Stimulated activated naive B cell treated with anti-CD40 and anti-IgM and Interleukin-4, amounts not matched to agents 10 μg/mL and 1 μg/mL and 100 μg/mL, for 72 hours (primary cell): ENCODE measurements around the gene MRPL45.

ENCODE experiments used
- ATAC-seq, 2 donors: fragments of 150-1000 bp; cut with Tn5 transposase; replicated peaks; 2 replicates each; pipeline ENCODE4 v1.10.0; 2021; ENCODE audit warnings: moderate library complexity in 1 of 2
- DNase-seq: peaks from one replicate; pipeline ENCODE4 v3.0.0; 2021
- H3K27ac Mint-ChIP-seq: one replicate; pipeline ENCODE4 v1.8.0; 2022; ENCODE audit warnings: mild to moderate bottlenecking, mixed read lengths
- H3K27me3 Mint-ChIP-seq, 2 donors: one replicate each; pipeline ENCODE4 v1.8.0; 2022; ENCODE audit warnings: mixed read lengths in 2 of 2
- H3K36me3 Mint-ChIP-seq, 2 donors: one replicate each; pipeline ENCODE4 v1.8.0; 2022; ENCODE audit warnings: mixed read lengths in 2 of 2, mild to moderate bottlenecking in 1 of 2
- H3K4me1 Mint-ChIP-seq, 2 donors: one replicate each; pipeline ENCODE4 v1.8.0; 2022; ENCODE audit warnings: mixed read lengths in 2 of 2, mild to moderate bottlenecking in 1 of 2
- H3K4me3 Mint-ChIP-seq, 2 donors: one replicate each; pipeline ENCODE4 v1.8.0; 2022; ENCODE audit warnings: mild to moderate bottlenecking in 2 of 2, mixed read lengths in 2 of 2, moderate library complexity in 1 of 2
- H3K9me3 Mint-ChIP-seq, 2 donors: one replicate each; pipeline ENCODE4 v1.8.0; 2022; ENCODE audit warnings: mixed read lengths in 2 of 2, mild to moderate bottlenecking in 1 of 2

MRPL45 gene

GRCh38 chr17:38330941-38331411, 34.0 kb downstream of the MRPL45 start:
- Mint-ChIP-seq H3K27ac (no peak overlapping the region), H3K27me3 (peaks cover 29 to 30% of the 10 kb centered on the region in 2 donors), H3K36me3 (peaks cover 0 to 4% of the 10 kb centered on the region in 2 donors), H3K9me3 (no peaks in the 10 kb centered on the region), H3K4me3 (no peak overlapping the region), H3K4me1 (peaks cover 6 to 9% of the 10 kb centered on the region in 2 donors)
- no peak for ATAC-seq
- no peak for DNase-seq

GRCh38 chr17:38332735-38333134, 35.8 kb downstream of the MRPL45 start:
- H3K9me3 Mint-ChIP-seq = no peaks in the 10 kb centered on the region
- ATAC-seq = no peak

GRCh38 chr17:38333635-38334295, 36.8 kb downstream of the MRPL45 start:
- DNase-seq = no peak
- Mint-ChIP-seq H3K27me3 (peaks cover 22 to 25% of the 10 kb centered on the region in 2 donors), H3K36me3 (no peaks in the 10 kb centered on the region), H3K4me3 (no peak overlapping the region), H3K27ac (no peak overlapping the region), H3K4me1 (no peaks in the 10 kb centered on the region), H3K9me3 (no peaks in the 10 kb centered on the region)
- ATAC-seq = peak; percentile 57 to 68

More at GRCh38 chr17:38332735-38333134, 35.8 kb downstream of the MRPL45 start:
- no peak for DNase-seq
- H3K27ac Mint-ChIP-seq = no peak overlapping the region
- H3K4me3 Mint-ChIP-seq = no peak overlapping the region
- peaks cover 29 to 30% of the 10 kb centered on the region in 2 donors for H3K27me3 Mint-ChIP-seq
- H3K4me1 Mint-ChIP-seq = no peaks in the 10 kb centered on the region
- no peaks in the 10 kb centered on the region for H3K36me3 Mint-ChIP-seq

GRCh38 chr17:38334480-38335364, 37.8 kb downstream of the MRPL45 start:
- H3K4me3 Mint-ChIP-seq = no peak overlapping the region
- no peaks in the 10 kb centered on the region for H3K4me1 Mint-ChIP-seq
- no peak overlapping the region for H3K27ac Mint-ChIP-seq
- H3K36me3 Mint-ChIP-seq = no peaks in the 10 kb centered on the region
- H3K9me3 Mint-ChIP-seq = no peaks in the 10 kb centered on the region
- DNase-seq (no peak), ATAC-seq (no peak)
- H3K27me3 Mint-ChIP-seq = peaks cover 22 to 24% of the 10 kb centered on the region in 2 donors

GRCh38 chr17:38336838-38337237, 39.9 kb downstream of the MRPL45 start:
- H3K27me3 Mint-ChIP-seq = peaks cover 17 to 19% of the 10 kb centered on the region in 2 donors
- H3K4me1 Mint-ChIP-seq = no peaks in the 10 kb centered on the region
- no peaks in the 10 kb centered on the region for H3K9me3 Mint-ChIP-seq
- no peaks in the 10 kb centered on the region for H3K36me3 Mint-ChIP-seq
- no peak overlapping the region for H3K27ac Mint-ChIP-seq
- ATAC-seq = no peak
- no peak for DNase-seq
- no peak overlapping the region for H3K4me3 Mint-ChIP-seq

- Mint-ChIP-seq H3K4me1 (no peaks in the 10 kb centered on the region), H3K9me3 (no peaks in the 10 kb centered on the region), H3K4me3 (no peak overlapping the region), H3K27ac (no peak overlapping the region), H3K27me3 (peaks cover 15 to 17% of the 10 kb centered on the region in 2 donors), H3K36me3 (no peaks in the 10 kb centered on the region)
- ATAC-seq (no peak), DNase-seq (no peak)
These were observed 41.1 kb downstream of the MRPL45 start for GRCh38 chr17:38338053-38338452.

GRCh38 chr17:38338535-38338934, 41.6 kb downstream of the MRPL45 start:
- H3K9me3 Mint-ChIP-seq = no peaks in the 10 kb centered on the region
- H3K36me3 Mint-ChIP-seq = no peaks in the 10 kb centered on the region
- H3K4me3 Mint-ChIP-seq = no peak overlapping the region
- DNase-seq (no peak), ATAC-seq (no peak)
- peaks cover 12 to 13% of the 10 kb centered on the region in 2 donors for H3K27me3 Mint-ChIP-seq
- no peak overlapping the region for H3K27ac Mint-ChIP-seq
- no peaks in the 10 kb centered on the region for H3K4me1 Mint-ChIP-seq

- Mint-ChIP-seq H3K9me3 (no peaks in the 10 kb centered on the region), H3K4me3 (no peak overlapping the region), H3K36me3 (no peaks in the 10 kb centered on the region), H3K27me3 (peaks cover 5 to 14% of the 10 kb centered on the region in 2 donors), H3K27ac (no peak overlapping the region), H3K4me1 (no peaks in the 10 kb centered on the region)
- DNase-seq (no peak), ATAC-seq (no peak)
These were observed 42.9 kb downstream of the MRPL45 start for GRCh38 chr17:38339891-38340290.

- ATAC-seq (no peak), DNase-seq (no peak)
- H3K36me3 Mint-ChIP-seq = no peaks in the 10 kb centered on the region
- no peak overlapping the region for H3K4me3 Mint-ChIP-seq
- peaks cover 5 to 20% of the 10 kb centered on the region in 2 donors for H3K27me3 Mint-ChIP-seq
- H3K27ac Mint-ChIP-seq = no peak overlapping the region
- no peaks in the 10 kb centered on the region for H3K4me1 Mint-ChIP-seq
- H3K9me3 Mint-ChIP-seq = no peaks in the 10 kb centered on the region
These were observed 44.2 kb downstream of the MRPL45 start for GRCh38 chr17:38341035-38341721.

GRCh38 chr17:38342886-38343607, 46.1 kb downstream of the MRPL45 start:
- H3K4me1 Mint-ChIP-seq = no peaks in the 10 kb centered on the region
- no peak for ATAC-seq
- H3K9me3 Mint-ChIP-seq = no peaks in the 10 kb centered on the region
- H3K27me3 Mint-ChIP-seq = peaks cover 5 to 20% of the 10 kb centered on the region in 2 donors
- DNase-seq = no peak
- no peaks in the 10 kb centered on the region for H3K36me3 Mint-ChIP-seq
- no peak overlapping the region for H3K4me3 Mint-ChIP-seq
- H3K27ac Mint-ChIP-seq = no peak overlapping the region

GRCh38 chr17:38343608-38344419, 46.8 kb downstream of the MRPL45 start, which contains the start of gene GPR179:
Gene GPR179, minus strand, starts transcription at chr17:38343956. Its CDS starts 167 bp downstream, at chr17:38343789.
- H3K36me3 Mint-ChIP-seq = no peaks in the 10 kb centered on the region
- no peak within 1 kb of the TSS for H3K4me3 Mint-ChIP-seq
- no peak within 1 kb of the TSS for H3K27ac Mint-ChIP-seq
- DNase-seq (no peak), ATAC-seq (no peak)
- peaks cover 1% of the 10 kb centered on the region in 2 donors for H3K4me1 Mint-ChIP-seq
- peaks cover 5 to 20% of the 10 kb centered on the region in 2 donors for H3K27me3 Mint-ChIP-seq
- H3K9me3 Mint-ChIP-seq = no peaks in the 10 kb centered on the region

GRCh38 chr17:38344420-38344745, 47.4 kb downstream of the MRPL45 start:
- DNase-seq = no peak
- H3K27ac Mint-ChIP-seq = no peak overlapping the region
- no peak for ATAC-seq
- H3K27me3 Mint-ChIP-seq = peaks cover 5 to 20% of the 10 kb centered on the region in 2 donors
- no peak overlapping the region for H3K4me3 Mint-ChIP-seq
- H3K4me1 Mint-ChIP-seq = peaks cover 5 to 6% of the 10 kb centered on the region in 2 donors
- no peaks in the 10 kb centered on the region for H3K36me3 Mint-ChIP-seq
- no peaks in the 10 kb centered on the region for H3K9me3 Mint-ChIP-seq

- ATAC-seq (no peak), DNase-seq (no peak)
- H3K9me3 Mint-ChIP-seq = no peaks in the 10 kb centered on the region
- H3K27me3 Mint-ChIP-seq = peaks cover 5 to 20% of the 10 kb centered on the region in 2 donors
- no peak overlapping the region for H3K27ac Mint-ChIP-seq
- no peaks in the 10 kb centered on the region for H3K36me3 Mint-ChIP-seq
- H3K4me3 Mint-ChIP-seq = no peak overlapping the region
- H3K4me1 Mint-ChIP-seq = peaks cover 5 to 15% of the 10 kb centered on the region in 2 donors
These were observed 48.8 kb downstream of the MRPL45 start for GRCh38 chr17:38345743-38346142.
